NCI-H2196 (cell line): Measurements from ENCODE around the gene LPAR1.
"Not testable (repeated sequence)": the region's sequence is repeated elsewhere in the genome, so short reads cannot be mapped to it uniquely, and the experiment has no call there.

ENCODE experiments used
- DNase-seq: peaks from one replicate; lab custom pipeline; 2025; ENCODE audit not compliant: unreplicated experiment; lab: John Stamatoyannopoulos, UW

LPAR1 gene, protein sequence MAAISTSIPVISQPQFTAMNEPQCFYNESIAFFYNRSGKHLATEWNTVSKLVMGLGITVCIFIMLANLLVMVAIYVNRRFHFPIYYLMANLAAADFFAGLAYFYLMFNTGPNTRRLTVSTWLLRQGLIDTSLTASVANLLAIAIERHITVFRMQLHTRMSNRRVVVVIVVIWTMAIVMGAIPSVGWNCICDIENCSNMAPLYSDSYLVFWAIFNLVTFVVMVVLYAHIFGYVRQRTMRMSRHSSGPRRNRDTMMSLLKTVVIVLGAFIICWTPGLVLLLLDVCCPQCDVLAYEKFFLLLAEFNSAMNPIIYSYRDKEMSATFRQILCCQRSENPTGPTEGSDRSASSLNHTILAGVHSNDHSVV

DNA sequence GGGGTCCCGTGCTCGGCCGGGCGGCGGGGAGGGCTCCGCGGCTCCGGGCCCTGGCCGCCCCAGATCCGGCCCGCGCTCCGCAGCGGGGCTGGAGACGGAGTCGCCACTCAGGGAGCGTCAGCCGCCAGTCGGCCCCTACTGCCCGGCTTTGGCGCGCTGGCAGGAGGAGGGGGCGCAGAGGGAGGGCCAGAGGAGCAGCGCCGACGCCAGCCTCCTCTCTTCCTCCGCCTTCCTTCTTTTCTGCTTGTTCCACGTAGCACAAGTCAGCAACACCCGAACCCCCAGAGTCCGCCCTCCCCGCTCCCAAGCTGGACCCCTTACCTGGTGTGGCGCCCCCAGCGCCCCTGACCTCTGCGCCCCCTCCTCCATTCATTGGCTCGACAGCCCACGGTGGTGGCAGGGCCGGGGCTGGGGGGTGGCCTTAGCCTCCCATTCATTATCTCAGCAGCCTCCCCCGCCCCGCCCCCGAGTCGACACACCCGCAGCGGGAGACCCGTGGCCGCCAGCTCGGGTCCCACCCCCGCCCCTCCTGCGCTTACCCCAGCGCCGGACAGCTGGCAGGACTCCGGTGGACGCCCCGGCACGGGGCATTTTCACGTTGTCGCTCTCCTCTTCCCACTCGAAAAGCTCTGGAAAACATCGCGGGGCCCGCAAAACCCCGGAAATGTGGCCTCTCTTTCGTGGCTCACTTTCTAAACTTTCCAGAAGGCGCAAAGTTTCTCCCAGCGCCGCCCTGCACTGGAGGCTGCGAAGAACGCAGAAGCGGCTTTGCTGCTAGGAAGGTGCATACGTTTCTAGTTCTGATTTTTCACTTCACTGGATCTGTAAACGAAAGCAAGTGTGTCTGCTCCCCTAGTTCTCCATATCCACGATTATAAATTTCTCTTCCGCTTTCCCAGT lies at the start of gene LPAR1:
LPAR1 (minus strand) TSS at position 140 of the 900 bp plus-strand sequence. CDS start 66,353 bp downstream, outside the sequence.
- peak; percentile 7 for DNase-seq

DNA sequence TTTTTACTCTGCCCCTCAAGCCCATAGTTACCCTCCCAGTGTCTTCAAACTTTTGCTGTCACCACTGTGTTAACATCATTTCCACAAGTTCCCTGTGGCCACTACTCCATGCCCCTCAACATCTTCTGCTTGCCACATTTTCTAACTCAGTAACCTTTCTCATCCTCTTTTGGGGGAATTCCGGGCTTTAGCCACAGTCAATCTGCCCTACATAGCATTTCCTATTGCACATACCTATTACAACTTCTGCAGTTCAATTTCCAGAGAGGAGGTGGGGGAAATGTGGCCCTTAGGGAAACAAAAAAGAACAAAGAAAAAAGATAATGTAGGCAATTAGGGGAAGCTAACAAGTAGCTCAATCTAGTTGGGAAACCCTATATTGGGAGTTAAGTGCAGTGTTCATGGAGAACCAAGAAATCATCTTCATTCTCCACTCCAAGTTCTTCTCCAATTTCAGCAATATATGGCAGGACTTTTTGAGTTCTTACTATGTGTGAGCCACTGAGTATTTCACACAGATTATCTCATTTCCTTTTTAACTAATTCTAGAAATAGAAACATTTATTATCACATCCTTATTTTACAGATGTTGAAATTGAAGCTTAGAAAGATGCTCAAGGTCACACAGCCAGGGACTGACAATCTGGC lies 40.2 kb upstream of the LPAR1 start:
- no peak for DNase-seq

DNA sequence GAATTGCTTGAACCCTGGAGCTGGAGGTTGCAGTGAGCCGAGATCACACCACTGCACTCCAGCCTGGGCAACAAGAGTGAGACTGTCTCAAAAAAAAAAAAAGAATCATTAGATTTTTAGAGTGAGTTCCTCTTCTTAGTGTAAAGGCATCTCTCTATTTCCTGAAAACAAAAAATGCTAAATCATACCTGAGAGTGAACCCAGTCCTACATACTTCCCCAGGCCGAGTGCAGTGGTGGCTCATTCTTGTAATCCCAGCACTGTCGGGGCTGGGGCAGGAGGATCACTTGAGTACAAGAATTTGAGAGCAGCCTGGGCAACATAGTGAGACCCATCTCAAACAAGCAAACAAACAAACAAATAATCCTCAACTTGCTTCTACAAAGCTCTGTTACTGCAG lies 38.2 kb upstream of the LPAR1 start:
- no peak for DNase-seq

DNA sequence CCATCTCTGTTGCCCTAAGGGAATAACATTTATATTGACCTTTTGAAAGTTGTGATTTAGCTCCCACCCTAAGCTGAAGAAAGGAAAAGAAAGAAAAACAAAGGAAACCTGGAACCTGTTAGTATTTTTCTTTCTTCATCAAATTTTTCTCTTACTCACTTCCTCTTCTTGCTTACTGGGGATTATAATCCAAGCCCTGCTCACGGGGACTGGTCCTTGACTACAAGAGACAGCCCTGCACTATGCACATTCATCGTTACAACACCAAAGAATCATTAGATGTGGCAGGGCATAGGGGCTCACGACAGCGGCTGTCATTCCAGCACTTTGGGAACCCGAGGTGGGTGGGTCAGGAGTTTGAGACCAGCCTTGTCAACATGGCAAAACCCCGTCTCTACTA lies 37.8 kb upstream of the LPAR1 start:
- DNase-seq: no peak

DNA sequence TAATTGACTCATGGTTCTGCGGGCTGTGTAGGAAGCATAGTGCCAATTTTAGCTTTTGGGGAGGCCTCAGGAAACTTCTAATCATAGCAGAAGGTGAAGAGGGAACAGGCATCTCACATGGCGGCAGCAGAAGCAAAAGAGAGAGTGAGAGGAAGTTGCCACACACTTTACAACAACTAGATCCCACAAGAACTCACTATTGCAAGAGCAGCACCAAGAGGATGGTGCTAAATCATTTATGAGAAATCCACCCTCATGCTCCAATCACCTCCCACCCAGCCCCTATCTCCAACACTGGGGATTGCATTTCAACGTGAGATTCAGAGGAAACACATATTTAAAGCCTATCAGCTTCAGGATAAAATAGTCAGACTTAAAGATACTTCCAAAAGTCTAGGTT lies 36.1 kb upstream of the LPAR1 start:
- DNase-seq: no peak

DNA sequence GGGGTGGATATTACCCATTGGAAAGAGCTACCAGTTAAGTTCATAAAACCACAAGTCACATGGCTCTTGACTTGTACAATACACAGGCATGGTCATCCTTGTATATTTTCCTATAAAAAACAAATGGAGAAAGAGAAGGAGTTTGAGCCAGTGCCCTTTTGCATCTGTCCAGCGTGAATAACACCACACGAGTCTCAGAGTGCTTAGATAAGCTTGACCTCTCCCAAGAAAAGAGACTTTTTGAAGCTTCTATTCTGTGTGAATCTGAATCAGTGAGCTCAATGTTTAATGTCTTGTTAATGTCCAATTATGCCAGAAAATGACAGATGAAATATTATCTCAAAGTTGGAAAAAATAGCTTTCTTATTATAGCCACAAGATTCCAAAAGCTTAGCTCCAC lies 30.9 kb upstream of the LPAR1 start:
- no peak for DNase-seq

DNA sequence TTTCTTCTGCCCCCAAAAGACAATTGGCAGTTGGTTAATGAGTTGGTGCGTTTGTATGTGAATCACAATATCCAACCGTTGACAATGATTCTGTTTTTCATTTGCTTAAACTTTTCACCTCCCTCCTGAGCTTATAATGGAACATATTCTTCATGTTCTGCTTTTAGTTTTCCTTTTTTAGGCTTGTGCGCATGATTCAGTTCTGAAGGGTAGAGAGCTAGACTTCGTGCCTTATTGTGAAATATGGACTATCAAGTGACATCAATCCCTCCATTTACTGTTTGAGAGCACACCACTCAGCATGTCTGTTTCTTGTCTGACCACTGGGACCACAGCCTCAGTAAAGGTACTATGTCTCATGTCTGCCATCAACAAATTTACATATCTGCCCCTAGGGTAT lies 30.5 kb upstream of the LPAR1 start:
- DNase-seq: no peak

DNA sequence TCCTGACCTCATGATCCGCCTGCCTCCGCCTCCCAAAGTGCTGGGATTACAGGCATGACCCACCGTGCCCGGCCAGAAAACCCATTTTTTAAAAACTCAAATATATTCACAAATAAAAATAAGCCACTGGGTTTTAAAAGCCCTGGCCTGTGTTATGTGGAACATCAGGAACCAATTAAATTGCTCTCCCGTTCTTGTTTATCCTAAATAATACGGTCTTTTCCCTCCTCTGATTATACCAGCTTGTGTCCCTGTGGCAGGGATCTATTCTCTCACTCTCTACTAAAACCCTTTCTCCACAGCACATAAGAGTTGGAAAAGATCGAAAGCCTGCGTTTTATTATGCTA lies 30.1 kb upstream of the LPAR1 start:
- no peak for DNase-seq

DNA sequence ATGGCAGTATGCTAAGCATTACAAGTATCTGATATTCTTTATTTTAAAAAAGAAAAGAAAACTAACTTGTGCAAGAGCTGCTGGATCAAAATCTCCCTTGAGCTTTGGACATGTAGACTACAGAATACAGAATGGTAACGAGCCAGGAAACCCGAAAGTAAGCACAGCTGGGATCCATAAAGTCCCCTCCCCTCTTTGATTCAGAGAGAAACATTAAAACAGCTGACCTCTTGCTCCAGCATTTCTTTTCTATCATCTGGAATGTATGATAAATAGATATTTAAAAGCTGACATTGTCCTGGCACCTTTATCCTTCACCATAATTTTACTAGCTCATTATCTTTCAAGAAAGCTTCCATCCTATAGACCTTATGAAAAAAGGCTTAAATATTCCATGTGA lies 28.2 kb upstream of the LPAR1 start:
- no peak for DNase-seq

DNA sequence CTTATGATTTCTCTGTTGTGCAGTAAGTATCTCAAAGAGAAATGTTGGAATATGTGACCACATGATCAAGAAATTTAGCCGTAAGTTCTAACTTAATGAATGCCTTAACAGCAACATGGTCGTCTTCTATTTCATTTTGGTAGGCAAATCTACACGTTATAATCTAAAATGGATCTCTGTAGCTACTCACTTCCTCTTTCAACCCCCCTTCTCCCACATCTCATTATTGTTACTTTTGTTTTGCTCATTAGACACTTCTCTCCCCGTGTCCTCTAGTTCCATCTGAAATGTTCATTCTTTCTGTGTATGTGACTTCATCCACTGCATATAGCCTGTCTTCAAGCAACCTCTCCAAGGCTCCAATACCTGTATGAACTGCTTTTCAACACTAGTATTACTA lies 27.1 kb upstream of the LPAR1 start:
- no peak for DNase-seq

DNA sequence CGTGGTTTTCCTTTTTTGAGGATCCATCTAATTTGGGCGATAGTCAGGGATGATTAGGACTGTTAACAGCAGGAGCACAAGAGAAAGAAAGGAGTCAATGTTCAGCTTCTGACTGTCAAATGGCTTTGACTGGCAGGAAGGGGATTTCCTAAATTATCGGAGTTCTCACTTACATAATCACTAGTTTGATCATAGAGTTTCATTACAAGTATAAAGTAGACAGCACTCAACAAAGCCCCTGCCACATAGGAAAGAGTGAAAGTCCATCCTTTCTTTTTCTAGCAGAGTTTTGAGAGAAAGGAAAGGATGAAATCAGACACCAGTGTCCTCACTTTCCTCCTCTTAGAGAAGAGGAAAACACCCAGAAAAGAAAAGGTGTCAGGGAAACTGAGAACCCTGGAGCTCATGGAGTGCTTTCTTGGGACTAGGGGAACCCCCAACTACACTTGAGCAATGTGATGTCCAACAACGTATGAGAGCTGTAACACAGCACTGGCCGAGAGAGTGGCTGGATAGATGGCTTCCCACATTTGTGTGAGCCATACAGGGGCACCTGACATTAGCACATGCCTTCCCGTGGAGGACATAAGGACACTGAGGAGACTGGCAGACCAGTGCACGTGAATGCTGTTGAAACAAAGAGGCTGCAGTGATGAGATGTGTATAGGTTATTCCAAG lies 26.0 kb upstream of the LPAR1 start:
- DNase-seq: no peak

DNA sequence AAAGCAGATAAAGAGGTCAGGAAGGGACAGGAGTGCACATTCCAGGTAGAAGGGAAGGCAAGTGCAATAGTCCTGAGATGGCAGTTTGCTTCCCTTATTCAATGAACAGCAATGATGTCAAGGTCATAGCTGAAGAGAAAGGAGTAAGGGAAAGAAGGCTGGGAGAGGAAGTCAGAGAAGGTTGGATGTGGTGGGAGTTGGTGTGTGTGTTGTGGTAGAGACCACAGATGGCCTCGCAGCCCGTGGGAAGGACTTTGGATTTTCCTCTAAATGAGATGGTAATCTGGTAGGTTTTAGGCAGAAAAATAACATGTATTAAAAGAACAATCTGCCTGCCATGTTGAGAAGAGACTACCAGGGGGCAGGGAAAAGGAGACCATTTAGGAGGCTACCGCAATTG lies 25.1 kb upstream of the LPAR1 start:
- DNase-seq: no peak

DNA sequence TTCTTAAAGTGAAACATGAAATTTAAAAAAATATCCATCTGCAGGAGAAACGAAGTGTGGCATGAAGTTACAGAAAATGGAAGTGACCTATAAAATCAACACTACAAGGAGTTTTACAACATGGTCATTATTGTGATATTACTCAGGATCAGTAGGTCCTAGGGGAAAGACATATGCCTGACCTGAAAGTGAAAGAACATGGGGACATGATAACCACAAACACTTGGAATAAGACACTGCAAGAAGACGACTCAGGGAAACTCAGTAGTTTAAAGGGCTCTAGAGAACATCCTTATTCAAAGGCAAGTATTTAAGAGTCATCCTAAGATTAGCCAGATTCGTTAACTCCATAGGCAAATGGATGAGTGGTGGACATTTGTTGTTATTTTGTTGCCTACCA lies 19.9 kb upstream of the LPAR1 start:
- no peak for DNase-seq

DNA sequence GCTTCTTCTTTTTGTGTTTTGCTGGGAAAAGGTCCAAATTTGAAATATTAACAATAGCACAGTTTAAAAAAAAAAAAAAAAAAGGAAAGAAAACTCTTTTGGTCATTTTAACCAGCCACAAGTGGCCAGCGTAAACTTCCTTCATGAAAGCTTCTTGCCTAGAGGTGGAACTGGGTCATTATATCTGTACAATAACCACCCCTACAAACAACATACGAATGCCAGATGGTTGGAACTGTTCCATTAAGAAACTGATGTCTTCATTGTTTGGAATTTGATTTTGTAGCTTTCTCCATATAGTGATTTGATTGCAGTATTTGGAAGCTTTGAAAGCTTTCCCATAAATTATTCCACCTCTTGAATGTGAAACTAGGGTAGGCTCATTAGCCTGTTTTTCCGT lies 18.3 kb upstream of the LPAR1 start:
- DNase-seq: no peak

DNA sequence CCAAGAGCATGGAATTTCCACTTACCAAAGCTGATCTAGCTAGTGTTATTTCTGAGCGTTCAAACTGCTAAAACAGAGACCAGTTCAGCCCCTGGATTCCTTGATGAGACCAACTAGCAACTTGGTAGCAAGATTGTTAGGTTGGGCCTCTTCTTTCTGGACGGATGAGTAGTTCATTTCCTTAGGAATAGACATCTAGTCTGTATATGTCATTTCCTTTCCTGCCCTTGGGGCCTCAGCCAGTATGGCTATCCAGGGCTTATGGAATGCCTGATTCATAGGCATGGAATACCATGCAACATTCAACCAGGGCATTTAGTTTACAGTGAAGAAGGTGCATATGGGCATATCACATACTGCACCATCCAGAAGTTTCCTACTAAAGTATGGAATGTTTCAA lies 14.5 kb upstream of the LPAR1 start:
- DNase-seq: no peak

DNA sequence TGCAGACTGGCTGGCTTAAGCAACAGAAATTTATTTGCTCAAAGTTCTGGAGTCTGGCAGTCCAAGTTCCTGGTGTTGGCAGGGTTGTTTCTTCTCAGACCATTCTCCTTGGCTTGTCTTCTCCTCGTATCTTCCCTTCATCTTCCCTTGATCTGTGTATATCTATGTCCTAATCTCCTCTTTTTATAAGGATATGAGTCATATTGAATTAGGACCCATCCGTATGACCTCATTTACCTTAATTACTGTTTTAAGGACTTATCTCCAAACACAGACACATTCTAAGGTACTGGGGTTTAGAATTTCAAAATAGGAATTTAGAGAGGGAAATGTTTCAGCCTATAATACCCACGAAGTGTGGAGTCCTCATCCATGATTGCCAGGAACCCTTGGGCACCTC lies 13.1 kb upstream of the LPAR1 start:
- DNase-seq: no peak

DNA sequence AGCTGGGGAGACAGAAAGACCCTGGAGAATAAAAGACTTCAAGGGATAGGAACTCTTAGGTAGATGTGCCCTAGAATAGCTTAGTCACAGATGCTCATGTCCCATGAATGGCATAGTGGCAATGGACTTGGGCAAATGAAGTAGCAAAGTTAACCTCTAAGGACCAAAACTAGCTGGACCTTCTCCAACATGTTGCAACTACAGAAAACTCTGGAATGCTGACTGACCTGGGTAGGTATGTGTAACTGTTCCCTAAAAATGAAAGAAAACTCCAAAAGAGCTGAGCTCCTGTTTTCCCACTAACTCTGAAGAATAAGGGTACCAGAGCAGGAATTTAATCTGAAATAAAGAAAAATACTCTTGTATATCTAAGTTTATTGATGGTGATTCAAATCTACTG lies 12.5 kb upstream of the LPAR1 start:
- no peak for DNase-seq

DNA sequence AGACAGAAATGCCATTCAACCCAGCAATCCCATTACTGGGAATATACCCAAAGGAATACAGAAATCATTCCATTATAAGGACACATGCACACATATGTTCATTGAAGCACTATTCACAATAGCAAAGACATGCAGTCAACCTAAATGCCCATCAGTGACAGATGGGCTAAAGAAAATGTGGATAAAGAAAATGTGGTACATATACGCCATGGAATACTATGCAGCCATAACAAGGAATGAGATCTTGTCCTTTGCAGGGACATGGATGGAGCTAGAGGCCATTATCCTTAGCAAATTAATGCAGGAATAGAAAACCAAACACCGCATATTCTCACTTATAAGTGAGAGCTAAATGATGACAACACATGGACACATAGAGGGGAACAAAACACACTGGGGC lies 9.0 kb upstream of the LPAR1 start:
- not testable (repeated sequence) for DNase-seq

DNA sequence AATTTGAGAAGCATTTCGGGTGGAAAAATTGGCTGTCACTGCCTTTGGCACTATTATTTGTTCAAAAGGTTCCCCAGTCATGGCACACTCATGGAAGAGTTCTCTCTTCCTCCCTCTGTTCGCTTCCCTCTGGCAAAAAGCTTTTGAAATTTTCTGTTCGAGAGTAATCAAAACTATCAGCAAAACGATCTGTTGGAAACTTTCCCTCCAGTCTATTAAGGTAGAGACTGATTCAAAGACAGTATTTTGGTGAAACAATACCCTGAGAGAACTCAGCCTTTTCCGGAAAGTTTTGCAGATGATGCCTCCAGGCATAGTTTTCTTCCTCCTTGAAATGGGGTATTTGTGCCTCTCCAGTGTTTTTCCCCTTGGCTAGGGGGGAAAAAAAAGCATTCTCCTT lies 3.6 kb upstream of the LPAR1 start:
- no peak for DNase-seq

DNA sequence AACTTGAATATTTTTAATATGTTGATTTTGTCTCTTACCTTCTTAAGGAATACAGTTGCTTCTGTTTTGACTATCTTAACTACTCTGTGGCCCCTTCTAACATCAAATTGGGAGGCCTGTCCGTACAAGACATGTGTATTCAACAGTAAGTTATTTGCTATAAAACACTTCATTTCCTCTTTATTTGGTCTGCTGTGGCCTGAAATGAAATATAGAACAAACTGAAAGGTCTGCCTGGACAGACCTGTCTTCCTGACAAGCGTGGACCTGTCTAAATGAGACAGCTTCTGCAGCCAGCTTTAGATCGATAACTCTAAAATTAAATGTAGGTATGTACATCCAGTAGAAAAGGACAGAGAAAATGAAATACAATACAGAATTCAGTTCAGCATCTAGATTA lies 2.2 kb upstream of the LPAR1 start:
- DNase-seq: no peak

DNA sequence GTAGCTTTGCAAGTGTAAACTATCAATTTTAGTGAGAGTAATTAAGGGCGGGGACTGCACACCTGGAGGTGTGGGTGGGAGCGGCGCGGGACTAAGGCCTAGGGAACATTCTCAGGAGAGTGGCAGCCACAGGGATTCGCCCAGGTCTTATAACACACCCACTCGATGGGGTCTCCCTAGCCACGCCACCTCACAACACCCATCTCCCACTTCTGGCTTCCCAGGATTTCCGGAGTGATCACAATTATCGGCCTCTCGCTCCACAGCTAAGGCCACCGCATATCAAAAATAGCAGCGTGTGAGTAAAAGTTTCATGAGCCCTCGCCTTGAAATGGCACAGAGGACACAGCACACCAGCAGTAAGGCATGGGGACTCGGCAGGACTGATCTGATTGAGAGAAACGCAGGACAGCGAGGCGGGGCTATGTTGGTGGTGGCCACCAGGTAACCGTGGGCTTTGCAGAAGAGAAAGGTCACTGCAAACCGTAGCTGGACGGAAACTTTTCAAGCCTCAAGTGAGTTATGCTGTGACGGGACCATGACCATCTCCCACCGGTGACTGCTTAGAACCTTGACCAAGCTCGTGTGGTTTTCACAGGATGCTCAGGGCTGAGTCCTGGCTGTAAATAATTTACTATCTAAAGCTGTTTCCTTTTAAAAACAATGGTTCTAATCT lies 1.1 kb upstream of the LPAR1 start:
- DNase-seq: no peak
